Epithelial cell of esophagus (primary cell): ENCODE data around the gene ALDH4A1.
A peak's percentile ranks its signal among the peaks of the same experiment; 100 is the strongest.

Experiments used
- DNase-seq: peaks from one replicate; pipeline ENCODE4 v3.0.0; 2010; ENCODE audit warnings: low read depth
- H3K4me3 ChIP-seq: 2 replicates; pipeline ENCODE4 v1.5.1; 2011; ENCODE audit warnings: mild to moderate bottlenecking, low read length, control low read depth
- CTCF ChIP-seq: IDR thresholded peaks from 2 replicates; pipeline ENCODE4 v1.5.1; 2011; ENCODE audit warnings: low read depth, mild to moderate bottlenecking, low read length, control low read depth, inconsistent platforms; ENCODE audit not compliant: insufficient read depth; ENCODE audit errors: missing control alignments

ALDH4A1 gene

DNA sequence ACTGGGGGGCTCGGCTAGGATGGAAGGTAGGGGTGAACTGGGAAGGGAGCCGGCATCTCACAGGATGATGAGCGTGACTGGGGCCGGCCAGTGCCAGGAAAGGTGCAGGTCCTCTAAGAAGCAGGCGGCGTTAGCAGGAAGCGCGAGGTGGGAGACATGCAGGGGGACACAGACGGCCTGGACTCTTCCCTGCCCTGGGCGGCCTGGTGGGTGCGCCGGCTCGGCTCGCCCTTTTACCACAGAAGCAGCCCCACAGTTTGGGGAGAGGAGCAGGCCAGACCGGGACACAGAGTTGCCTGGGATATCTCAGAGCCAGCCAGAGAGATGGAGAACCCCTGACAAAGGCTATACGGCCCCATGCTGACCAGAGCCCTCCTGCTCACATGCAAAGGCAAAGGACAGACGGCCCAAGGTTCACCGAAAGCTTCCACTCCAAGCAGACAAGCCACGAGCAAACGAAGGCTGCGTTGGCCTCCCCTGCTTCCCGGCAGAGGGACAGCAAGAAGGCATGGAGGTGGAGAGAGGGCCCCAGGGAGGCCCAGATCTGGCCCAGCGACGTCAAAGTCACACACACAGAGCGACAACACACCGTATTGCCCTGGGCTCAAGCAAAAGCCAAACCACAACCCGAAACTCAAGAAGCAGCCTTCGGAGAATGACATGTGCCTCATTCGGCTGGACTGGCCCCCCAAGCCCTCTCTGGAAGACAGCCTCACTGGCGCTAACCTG lies 14.9 kb upstream of the ALDH4A1 start:
- DNase-seq, result no peak
- TF ChIP-seq CTCF, result no peak
- no peak overlapping the region for H3K4me3 ChIP-seq

DNA sequence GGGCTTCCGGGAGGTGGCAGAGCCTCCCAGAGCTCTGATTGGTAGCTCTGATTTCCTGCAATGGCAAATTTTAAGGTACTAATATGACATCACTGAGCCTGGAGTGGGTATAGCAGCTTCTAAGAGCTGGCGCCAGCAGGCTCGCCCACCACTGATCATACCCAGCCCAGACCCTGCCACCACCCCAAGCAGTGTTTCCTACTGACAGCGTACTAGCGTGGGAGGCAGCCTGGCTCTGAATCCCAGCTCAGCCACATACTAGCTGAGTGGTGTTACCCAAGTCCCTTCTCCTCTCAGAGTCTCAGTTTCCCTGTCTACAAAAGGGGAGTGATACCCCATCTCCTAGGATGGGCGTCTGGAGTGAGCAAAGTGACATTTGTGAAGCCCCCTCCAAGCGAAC lies 13.0 kb upstream of the ALDH4A1 start:
- TF ChIP-seq CTCF, result no peak
- no peak overlapping the region for H3K4me3 ChIP-seq
- no peak for DNase-seq

- H3K4me3 ChIP-seq, result no peak overlapping the region
- DNase-seq, result peak; percentile 72
- peak; percentile 88 for TF ChIP-seq CTCF
Observed at GRCh38 chr1:18913065-18913835, 10.9 kb upstream of the ALDH4A1 start.

GRCh38 chr1:18912550-18912949 lies 10.2 kb upstream of the ALDH4A1 start:
- DNase-seq, result no peak
- no peak for TF ChIP-seq CTCF
- no peak overlapping the region for H3K4me3 ChIP-seq

DNA sequence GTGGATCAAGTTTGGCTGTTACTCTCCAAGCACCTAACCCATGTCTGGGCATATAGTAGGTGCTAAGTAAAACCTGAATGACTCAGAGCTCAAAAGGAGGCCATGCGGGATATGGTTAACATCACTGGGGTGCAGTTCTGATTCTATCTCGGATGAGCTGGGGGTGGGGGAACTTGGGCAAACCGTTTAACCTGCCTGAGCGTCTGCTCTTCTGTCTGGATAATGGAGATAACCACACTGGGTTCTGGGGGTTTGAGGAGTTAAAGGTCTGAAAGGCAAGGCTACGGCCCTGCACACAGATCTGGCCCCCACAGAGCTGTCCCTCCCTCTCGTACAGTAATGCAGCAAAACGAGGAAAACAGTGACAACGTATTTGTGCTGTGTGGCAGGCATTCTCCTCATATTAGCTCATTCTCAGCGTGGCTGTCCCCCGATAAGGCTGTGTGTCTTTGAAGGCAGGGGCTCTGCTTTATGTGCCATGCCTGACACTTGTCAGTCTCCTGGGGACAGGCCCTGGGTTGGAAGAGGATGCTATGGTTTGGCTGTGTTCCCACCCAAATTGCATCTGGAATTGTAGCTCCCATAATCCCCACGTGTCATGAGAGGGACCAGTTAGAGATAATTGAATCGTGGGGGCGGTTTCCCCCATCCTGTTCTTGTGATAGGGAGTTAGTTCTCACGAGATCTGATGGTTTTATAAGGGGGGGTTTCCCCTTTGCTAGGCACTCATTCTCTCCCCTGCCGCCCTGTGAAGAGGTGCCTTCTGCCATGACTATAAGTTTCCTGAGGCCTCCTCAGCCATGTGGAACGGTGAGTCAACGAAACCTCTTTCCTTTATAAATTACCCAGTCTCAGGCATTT lies 6.8 kb upstream of the ALDH4A1 start:
- no peak overlapping the region for H3K4me3 ChIP-seq
- no peak for TF ChIP-seq CTCF
- DNase-seq, result no peak

DNA sequence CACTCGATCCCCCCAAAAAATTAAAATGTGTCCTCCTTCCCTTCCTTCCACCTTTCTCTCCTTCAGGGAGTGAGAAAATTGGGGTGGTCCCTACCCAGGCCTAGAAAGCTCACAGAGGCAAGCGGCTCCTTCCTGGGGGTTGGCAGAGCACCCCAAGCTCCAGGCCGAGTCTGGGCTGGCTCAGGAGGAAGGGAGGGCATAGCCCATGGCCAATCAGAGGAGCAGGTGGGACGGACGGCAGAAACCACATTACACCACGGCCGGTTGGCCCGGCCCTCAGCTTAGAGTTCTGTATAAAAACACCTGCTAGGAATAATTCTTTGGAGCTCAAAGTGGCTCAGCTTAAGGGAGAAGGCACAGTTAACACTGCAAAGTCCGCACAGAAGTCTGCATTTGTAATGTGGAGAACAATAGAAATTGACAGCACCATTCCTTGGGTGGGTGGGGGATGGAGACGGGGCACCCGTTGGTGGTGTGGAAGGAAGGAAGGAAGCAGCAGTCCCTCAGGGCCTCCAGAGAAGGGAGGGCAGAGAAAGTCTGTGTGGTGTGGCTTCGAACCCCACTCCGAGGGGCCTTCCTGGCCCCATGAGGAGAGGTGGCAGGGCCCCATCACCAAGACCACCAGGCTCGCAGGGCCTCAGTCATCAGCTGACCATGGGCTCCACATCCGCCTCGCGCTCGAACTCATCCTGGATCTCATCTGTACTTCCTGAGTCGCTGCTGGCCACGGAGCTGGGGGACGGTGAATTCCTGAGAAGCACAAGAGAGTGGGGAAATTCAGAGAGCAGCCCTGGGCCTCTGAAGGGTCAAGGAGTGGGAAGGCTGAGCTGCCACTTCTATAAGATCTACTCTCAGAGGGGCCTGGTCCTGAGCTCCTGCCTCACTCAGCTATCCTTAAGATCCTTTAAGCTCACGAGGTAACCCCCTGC lies 5.8 kb upstream of the ALDH4A1 start:
- TF ChIP-seq CTCF, result no peak
- no peak for DNase-seq
- no peak overlapping the region for H3K4me3 ChIP-seq
